GM12878 (cell line): ENCODE results near the gene EFHD1. TPM values are rescaled to one million over a fixed set of nuclear protein-coding genes. Genes with fewer than 3 reads are reported as not detected.

ENCODE experiments used
- ATAC-seq: fragments of 200-7000 bp; cut with Tn5 transposase; 3 replicates; pipeline ENCODE4 v1.9.1; 2020; ENCODE audit warnings: mild to moderate bottlenecking, moderate library complexity
- BruUV-seq: library from RNA; stranded (reverse); fragments of 400-500 nt; replicated peaks from 2 replicates; lab custom pipeline; 2021; lab: Mats Ljungman, UMichigan
- CTCF ChIA-PET: fragments of 300-600 bp; sonication (Branson Sonifier 250); formaldehyde crosslinking; extraction: SDS; loops from one replicate; lab custom pipeline; 2021; ENCODE audit warnings: inconsistent platforms; lab: Yijun Ruan, JAX
- POLR2A ChIA-PET: fragments of 350-600 bp; formaldehyde crosslinking; extraction: SDS; loops from one replicate; lab custom pipeline; 2021; ENCODE audit warnings: inconsistent platforms; lab: Charles Lee
- RAD21 ChIA-PET: fragments of 300-600 bp; sonication (Branson Sonifier 250); formaldehyde crosslinking; loops from one replicate; lab custom pipeline; 2023; ENCODE audit warnings: antibody characterized with exemption; ENCODE audit not compliant: unreplicated experiment; lab: Charles Lee
- SMC1A ChIA-PET: fragments of 300-600 bp; sonication (Branson Sonifier 250); formaldehyde crosslinking; loops from one replicate; lab custom pipeline; 2023; ENCODE audit not compliant: unreplicated experiment, uncharacterized antibody; lab: Charles Lee
- DNase-seq: peaks from one replicate; pipeline ENCODE4 v3.0.0-alpha.2; 2011; ENCODE audit warnings: low read depth, low spot score
- FAIRE-seq: peaks from 3 replicates; lab custom pipeline; 2011; peaks lifted over from hg19 to GRCh38; lab: Jason Lieb, UNC
- H2AFZ ChIP-seq: 2 replicates; pipeline ENCODE4 v1.6.0; 2011; ENCODE audit warnings: low read depth, low read length, control low read depth; ENCODE audit not compliant: control insufficient read depth
- H3K27ac ChIP-seq: 2 replicates; pipeline ENCODE4 v1.5.1; 2011; ENCODE audit warnings: control low read depth; ENCODE audit not compliant: control insufficient read depth, insufficient read depth
- H3K27me3 ChIP-seq, 2 experiments: replicated peaks in 1 of 2; 2 replicates each; pipeline versions ENCODE4 v1.6.0 to v1.6.1; 2011; ENCODE audit warnings: low read length in 1 of 2; ENCODE audit not compliant: control insufficient read depth in 2 of 2, insufficient read depth in 2 of 2
- H3K36me3 ChIP-seq, 2 experiments: 2 replicates each; pipeline ENCODE4 v1.5.1; 2011; ENCODE audit warnings: low read length in 1 of 2; ENCODE audit not compliant: control insufficient read depth in 2 of 2, insufficient read depth in 2 of 2
- H3K4me1 ChIP-seq: 2 replicates; pipeline ENCODE4 v1.6.1; 2011; ENCODE audit warnings: mild to moderate bottlenecking, low read length, moderate library complexity, mixed read lengths; ENCODE audit not compliant: control insufficient read depth, insufficient read depth
- H3K4me2 ChIP-seq: 2 replicates; pipeline ENCODE4 v1.6.0; 2011; ENCODE audit warnings: control low read depth; ENCODE audit not compliant: control insufficient read depth, insufficient read depth
- H3K4me3 ChIP-seq: fragments of 200-600 bp; sonication (generic); 2 replicates; pipeline ENCODE4 v1.5.1; 2016
- H3K79me2 ChIP-seq: 2 replicates; pipeline ENCODE4 v1.6.0; 2011; ENCODE audit warnings: low read length; ENCODE audit not compliant: control insufficient read depth, insufficient read depth
- H3K9ac ChIP-seq: 2 replicates; pipeline ENCODE4 v1.8.0; 2011; ENCODE audit warnings: low read length, control low read depth, mixed read lengths; ENCODE audit not compliant: control insufficient read depth, insufficient read depth
- H3K9me3 ChIP-seq: replicated peaks from 3 replicates; pipeline ENCODE4 v1.5.1; 2011; ENCODE audit warnings: mild to moderate bottlenecking, low read length; ENCODE audit not compliant: control insufficient read depth, insufficient read depth
- H4K20me1 ChIP-seq: 2 replicates; pipeline ENCODE4 v1.6.0; 2011; ENCODE audit not compliant: control insufficient read depth, insufficient read depth
- CREB1 ChIP-seq: IDR thresholded peaks from 2 replicates; pipeline ENCODE4 v1.6.1; 2012; ENCODE audit warnings: low read depth, mild to moderate bottlenecking, inconsistent platforms
- EGR1 ChIP-seq, 2 experiments: IDR thresholded peaks; 1 replicate in 1 of 2; 2 replicates in 1 of 2; pipeline ENCODE4 v1.6.1; 2011 to 2012; ENCODE audit warnings: low read depth in 2 of 2, low read length in 2 of 2, borderline replicate concordance in 1 of 2, mild to moderate bottlenecking in 1 of 2, moderate library complexity in 1 of 2
- JUNB ChIP-seq: IDR thresholded peaks from 2 replicates; pipeline ENCODE4 v1.6.1; 2016; ENCODE audit warnings: antibody characterized with exemption, mild to moderate bottlenecking
- POU2F2 ChIP-seq: IDR thresholded peaks from 3 replicates; pipeline ENCODE4 v1.6.1; 2011; ENCODE audit warnings: low read depth, mild to moderate bottlenecking, low read length, borderline replicate concordance
- SREBF2 ChIP-seq: IDR thresholded peaks from 2 replicates; pipeline ENCODE4 v1.6.1; 2012; ENCODE audit warnings: mild to moderate bottlenecking, low read length
- TCF3 ChIP-seq: IDR thresholded peaks from 2 replicates; pipeline ENCODE4 v1.6.1; 2012; ENCODE audit warnings: low read depth, mild to moderate bottlenecking, low read length, borderline replicate concordance; ENCODE audit not compliant: insufficient read depth
- YY1 ChIP-seq: IDR thresholded peaks from 2 replicates; pipeline ENCODE4 v1.6.1; 2011; ENCODE audit warnings: low read depth, mild to moderate bottlenecking, low read length
- WGBS: methylation state at CpG from one replicate; pipeline ENCODE4 v1.1.6; 2016; ENCODE audit warnings: low lambda C conversion rate; ENCODE audit not compliant: insufficient replicate concordance, insufficient coverage; ENCODE audit errors: missing lambda C conversion rate; 5-methylcytosine and 5-hydroxymethylcytosine counted together
- in situ Hi-C: fragments of 300-500 bp; cut with MboI; formaldehyde crosslinking; loops from 9 replicates; pipeline ENCODE4 v1.14.3; 2018; ENCODE audit warnings: mixed read lengths
- intact Hi-C: fragments of 100-400 bp; cut with micrococcal nuclease; formaldehyde crosslinking; loops from one replicate; pipeline ENCODE4 v1.14.2; 2022; ENCODE audit not compliant: unreplicated experiment
- polyA plus RNA-seq, 11 experiments: library from polyadenylated mRNA; depleted of rRNA in 4 of 11; unstranded in 6 of 11; stranded (reverse) in 5 of 11; fragments of >200 nt; fragmentation: Nextera tagmentation in 4 of 11; fragmentation: Illumina TruSeq in 1 of 11; extraction: Ambion mirVana in 4 of 11; extraction: Trizol in 1 of 11; gene quantifications; 1 replicate in 1 of 11; 2 replicates in 10 of 11; pipeline versions ENCODE4 v1.2.1 to v1.2.3, GENCODE V29; 2011 to 2016; ENCODE audit warnings: inconsistent platforms in 2 of 11, missing spikeins in 2 of 11, low read depth in 1 of 11
- total RNA-seq, 4 experiments: library from RNA; depleted of rRNA in 3 of 4; stranded (reverse); fragments of >200 nt in 3 of 4; fragmentation: Illumina TruSeq in 1 of 4; extraction: Trizol in 1 of 4; gene quantifications; 2 replicates each; pipeline versions ENCODE4 v1.2.1 to v1.2.3, GENCODE V29; 2013 to 2021

EFHD1 gene
- total and polyA plus RNA-seq, 10 of the 15 experiments (the other 5 are each of a cell fraction or from before 2014, with no cell fraction given) = 0.07 TPM; not detected in 9

- H3K4me1 ChIP-seq = no peaks in the 10 kb centered on the region
- no peaks in the 10 kb centered on the region for H3K27me3 ChIP-seq
- TF ChIP-seq CREB1 (no peak), YY1 (no peak), SREBF2 (no peak), EGR1 (IDR thresholded peaks at IDR 0.05; ENCODE audit: borderline replicate concordance in 1 of 2, low read depth in 2 of 2, low read length in 2 of 2) (no peak), POU2F2 (no peak), TCF3 (no peak), JUNB (no peak)
- H3K4me3 ChIP-seq = no peak overlapping the region
- H4K20me1 ChIP-seq = no peaks in the 10 kb centered on the region
- BruUV-seq = no TSS peak
- RAD21 ChIA-PET = no interaction called here
- H3K9ac ChIP-seq = no peak overlapping the region
- H3K4me2 ChIP-seq = no peak overlapping the region
- no peak for FAIRE-seq
- CTCF ChIA-PET = no interaction called here
- SMC1A ChIA-PET = interaction anchor here (1.0 kb wide), 1 partner anchor 11 kb away, joined by 4 read pairs; no protein-coding TSS in a partner anchor
- WGBS = 16% methylated on average over 7 of the region's 7 CpGs
- intact Hi-C loops = no loop called here
- H2AFZ ChIP-seq = no peak overlapping the region
- H3K79me2 ChIP-seq = no peaks in the 10 kb centered on the region
- H3K9me3 ChIP-seq = no peaks in the 10 kb centered on the region
- in situ Hi-C loops = no loop called here
- no peak for DNase-seq
- POLR2A ChIA-PET = no interaction called here
- H3K36me3 ChIP-seq = no peaks in the 10 kb centered on the region
- H3K27ac ChIP-seq = no peak overlapping the region
- ATAC-seq = no peak
Measured at GRCh38 chr2:232666051-232666805, 32.8 kb downstream of the EFHD1 start.
